ENCODE measurements around the gene SNHG17. TPM values are rescaled to one million over a fixed set of nuclear protein-coding genes. Genes with fewer than 3 reads are reported as not detected.
A peak's percentile ranks its signal among the peaks of the same experiment; 100 is the strongest.

The SNHG17 gene
- total RNA-seq, 1 experiment from 2014 or later: 27.3 TPM

GRCh38 chr20:38373231-38373867 is 61.8 kb downstream of the SNHG17 start:
- no peaks in the 10 kb centered on the region for H3K79me2 ChIP-seq (ENCODE audit: low read length)
- no peaks in the 10 kb centered on the region for H3K27me3 ChIP-seq (ENCODE audit: low read length)
- H3K9me2 ChIP-seq (replicated peaks; ENCODE audit: insufficient read depth, low read length): no peaks in the 10 kb centered on the region
- no peak overlapping the region for H3K27ac ChIP-seq (ENCODE audit: low read length)
- H3K9me3 ChIP-seq (ENCODE audit: low read length): no peaks in the 10 kb centered on the region
- H2AFZ ChIP-seq (ENCODE audit: low read length): no peak overlapping the region
- no peak overlapping the region for H3K4me3 ChIP-seq (ENCODE audit: low read length)
- no peak overlapping the region for H3K4me2 ChIP-seq (ENCODE audit: low read depth, low read length, poor library complexity, severe bottlenecking)
- H3K4me1 ChIP-seq (ENCODE audit: low read length): no peaks in the 10 kb centered on the region
- H4K20me1 ChIP-seq (ENCODE audit: insufficient read depth, low read depth, low read length): no peaks in the 10 kb centered on the region
- DNase-seq: no peak
- H3K9ac ChIP-seq (ENCODE audit: low read length): no peak overlapping the region
- H3K36me3 ChIP-seq (ENCODE audit: insufficient read depth, low read length): no peaks in the 10 kb centered on the region

- Histone ChIP-seq H3K27ac (ENCODE audit: low read length) (no peak overlapping the region), H3K4me3 (ENCODE audit: low read length) (no peak overlapping the region), H4K20me1 (ENCODE audit: insufficient read depth, low read depth, low read length) (no peaks in the 10 kb centered on the region), H3K4me1 (ENCODE audit: low read length) (no peaks in the 10 kb centered on the region), H3K36me3 (ENCODE audit: insufficient read depth, low read length) (no peaks in the 10 kb centered on the region), H3K79me2 (ENCODE audit: low read length) (no peaks in the 10 kb centered on the region), H3K9me3 (ENCODE audit: low read length) (no peaks in the 10 kb centered on the region), H3K9me2 (replicated peaks; ENCODE audit: insufficient read depth, low read length) (no peaks in the 10 kb centered on the region), H3K27me3 (ENCODE audit: low read length) (no peaks in the 10 kb centered on the region), H3K9ac (ENCODE audit: low read length) (no peak overlapping the region), H2AFZ (ENCODE audit: low read length) (no peak overlapping the region), H3K4me2 (ENCODE audit: low read depth, low read length, poor library complexity, severe bottlenecking) (no peak overlapping the region)
- no peak for DNase-seq
Observed at GRCh38 chr20:38372806-38373205, 62.3 kb downstream of the SNHG17 start.

Small RNA genes lying within 50 kb of the gene (small RNA-seq; reads per million reads assigned to genes)
- gene RF00056: not detected
- 12.4 reads per million, percentile 93 among the genes with 10 or more reads in this experiment for gene SNORA60
- gene SNORA71A: 14.8 reads per million, percentile 95 among the genes with 10 or more reads in this experiment
- gene SNORA71B: 66.8 reads per million, percentile 99 among the genes with 10 or more reads in this experiment
- gene SNORA71C: 4.7 reads per million, percentile 78 among the genes with 10 or more reads in this experiment
- 392 reads per million, percentile 100 among the genes with 10 or more reads in this experiment for gene SNORA71D
- not detected for gene SNORA71E

Other genes starting within 250 kb of the SNHG17 start
- gene KIAA1755, start 174.6 kb downstream of the SNHG17 start, total RNA-seq (2014; rRNA removed; shearing (Covaris generic); ENCODE audit: low replicate concordance): not detected in 2 replicates
- gene BPI, start 131.2 kb downstream of the SNHG17 start, total RNA-seq (2014; rRNA removed; shearing (Covaris generic); ENCODE audit: low replicate concordance): not detected in 2 replicates
- not detected in 2 replicates for gene LBP, start 88.8 kb downstream of the SNHG17 start, total RNA-seq (2014; rRNA removed; shearing (Covaris generic); ENCODE audit: low replicate concordance)
- gene RALGAPB, start 37.5 kb upstream of the SNHG17 start, total RNA-seq (2014; rRNA removed; shearing (Covaris generic); ENCODE audit: low replicate concordance): 27.2 and 58.6 TPM in 2 replicates
- not detected in 2 replicates for gene ADIG, start 145.9 kb upstream of the SNHG17 start, total RNA-seq (2014; rRNA removed; shearing (Covaris generic); ENCODE audit: low replicate concordance)
- gene ARHGAP40, start 166.5 kb upstream of the SNHG17 start, total RNA-seq (2014; rRNA removed; shearing (Covaris generic); ENCODE audit: low replicate concordance): 1.4 TPM in 1 of 2 replicates, not detected in the other

Measured in Karpas-422 (cell line).